Cardiac septum (tissue), 1 donor: ENCODE results near the gene ZBTB44. TPM values are rescaled to one million over a fixed set of nuclear protein-coding genes. Genes with fewer than 3 reads are reported as not detected.
"Not testable (repeated sequence)": the region's sequence is repeated elsewhere in the genome, so short reads cannot be mapped to it uniquely, and the experiment has no call there.

ENCODE experiments used
- DNase-seq: peaks from one replicate; pipeline ENCODE4 v3.0.0-alpha.2; 2020; ENCODE audit warnings: low spot score
- intact Hi-C: fragments of 100-400 bp; cut with DNase I; formaldehyde crosslinking; loops from one replicate; pipeline ENCODE4 v1.14.0; 2022
- total RNA-seq: library from RNA; stranded (reverse); fragmentation: NEBNext Ultra II Directional; extraction: Animal tissue kit (Norgen Biotek cat#: 25700); gene quantifications from one replicate; pipeline ENCODE4 v1.2.1, GENCODE V29; 2021
- donor health status: DM: no; HTN: no; CAD: no.

The ZBTB44 gene
- total RNA-seq, 1 donor from 2014 or later, result 37.0 TPM

GRCh38 chr11:130206141-130206540 lies 108.6 kb downstream of the ZBTB44 start:
- intact Hi-C loops, result no loop called here
- peak; percentile 53 for DNase-seq

GRCh38 chr11:130204703-130205095 lies 110.0 kb downstream of the ZBTB44 start:
- DNase-seq, result peak; percentile 29
- intact Hi-C loops, result no loop called here

- no peak for DNase-seq
- intact Hi-C loops, result no loop called here
These were observed 110.7 kb downstream of the ZBTB44 start for GRCh38 chr11:130203766-130204702.

GRCh38 chr11:130202818-130203689 lies 111.7 kb downstream of the ZBTB44 start:
- intact Hi-C loops, result no loop called here
- DNase-seq, result no peak

GRCh38 chr11:130202009-130202817 lies 112.5 kb downstream of the ZBTB44 start:
- intact Hi-C loops, result no loop called here
- no peak for DNase-seq

GRCh38 chr11:130201026-130201425 lies 113.7 kb downstream of the ZBTB44 start:
- no peak for DNase-seq
- intact Hi-C loops, result no loop called here

GRCh38 chr11:130199792-130200191 lies 114.9 kb downstream of the ZBTB44 start:
- intact Hi-C loops, result no loop called here
- no peak for DNase-seq

- no peak for DNase-seq
- intact Hi-C loops, result no loop called here
These were observed 115.8 kb downstream of the ZBTB44 start for GRCh38 chr11:130198964-130199363.

GRCh38 chr11:130198292-130198691 lies 116.4 kb downstream of the ZBTB44 start:
- DNase-seq, result no peak
- intact Hi-C loops, result no loop called here

GRCh38 chr11:130197386-130198035 lies 117.2 kb downstream of the ZBTB44 start:
- intact Hi-C loops, result no loop called here
- DNase-seq, result no peak

GRCh38 chr11:130194241-130195023 lies 120.3 kb downstream of the ZBTB44 start:
- DNase-seq, result no peak
- intact Hi-C loops, result no loop called here

GRCh38 chr11:130193551-130193950 lies 121.2 kb downstream of the ZBTB44 start:
- DNase-seq, intact Hi-C loops: not testable (repeated sequence)

- DNase-seq, result no peak
- intact Hi-C loops, result no loop called here
These were observed 121.9 kb downstream of the ZBTB44 start for GRCh38 chr11:130192845-130193267.

- intact Hi-C loops, result no loop called here
- DNase-seq, result no peak
These were observed 122.8 kb downstream of the ZBTB44 start for GRCh38 chr11:130191896-130192295.

GRCh38 chr11:130190371-130190881 lies 124.3 kb downstream of the ZBTB44 start:
- no peak for DNase-seq
- intact Hi-C loops, result no loop called here

GRCh38 chr11:130189492-130190210 lies 125.1 kb downstream of the ZBTB44 start:
- DNase-seq, result no peak
- intact Hi-C loops, result no loop called here

- intact Hi-C loops, result no loop called here
- DNase-seq, result no peak
These were observed 126.0 kb downstream of the ZBTB44 start for GRCh38 chr11:130188585-130189347.
